CD14-positive monocyte (primary cell): ENCODE measurements around the gene ANKRD2. TPM values are rescaled to one million over a fixed set of nuclear protein-coding genes. Genes with fewer than 3 reads are reported as not detected.

Source experiments
- DNase-seq, 3 donors: peaks; one replicate each; pipeline ENCODE4 v3.0.0-alpha.2; 2011 to 2022
- H2AFZ ChIP-seq: 2 replicates; pipeline ENCODE4 v1.6.0; 2012; ENCODE audit warnings: mild to moderate bottlenecking, low read depth, low read length, inconsistent platforms; ENCODE audit not compliant: insufficient read depth, poor library complexity, severe bottlenecking
- H3K27ac ChIP-seq, 2 donors: 1 replicate in 1 of 2; 2 replicates in 1 of 2; pipeline ENCODE4 v1.5.1; 2012 to 2013; ENCODE audit warnings: low read length in 2 of 2, control low read depth in 1 of 2, inconsistent platforms in 1 of 2, low read depth in 1 of 2, mild to moderate bottlenecking in 1 of 2
- H3K27me3 ChIP-seq, 2 donors: one replicate each; pipeline versions ENCODE4 v1.6.0 to v1.6.1; 2011 to 2013; ENCODE audit warnings: low read length in 2 of 2; ENCODE audit not compliant: control insufficient read depth in 2 of 2, insufficient read depth in 2 of 2
- H3K36me3 ChIP-seq, 2 donors: replicated peaks in 1 of 2; 1 replicate in 1 of 2; 2 replicates in 1 of 2; pipeline versions ENCODE4 v1.5.1 to v1.6.1; 2012 to 2013; ENCODE audit warnings: low read length in 2 of 2, control low read depth in 1 of 2, inconsistent platforms in 1 of 2, mild to moderate bottlenecking in 1 of 2; ENCODE audit not compliant: insufficient read depth in 2 of 2, control insufficient read depth in 1 of 2
- H3K4me1 ChIP-seq, 2 donors: 1 replicate in 1 of 2; 2 replicates in 1 of 2; pipeline versions ENCODE4 v1.5.1 to v1.6.1; 2012 to 2013; ENCODE audit warnings: low read length in 2 of 2, control low read depth in 1 of 2, inconsistent platforms in 1 of 2, mild to moderate bottlenecking in 1 of 2, moderate library complexity in 1 of 2; ENCODE audit not compliant: insufficient read depth in 2 of 2, control insufficient read depth in 1 of 2
- H3K4me2 ChIP-seq: replicated peaks from 2 replicates; pipeline ENCODE3; 2012; ENCODE audit warnings: low read length, moderate library complexity, mild to moderate bottlenecking; ENCODE audit not compliant: poor library complexity, severe bottlenecking; ENCODE audit errors: extremely low read depth
- H3K4me3 ChIP-seq, 3 experiments: fragments of 200-600 bp in 1 of 3; sonication (generic) in 1 of 3; replicated peaks in 1 of 3; 1 replicate in 2 of 3; 2 replicates in 1 of 3; pipeline ENCODE4 v1.5.1; 2011 to 2013; ENCODE audit warnings: low read length in 3 of 3, mild to moderate bottlenecking in 3 of 3, control low read depth in 2 of 3, low read depth in 2 of 3, inconsistent platforms in 1 of 3, moderate library complexity in 1 of 3
- H3K79me2 ChIP-seq: 2 replicates; pipeline ENCODE4 v1.6.0; 2012; ENCODE audit warnings: mild to moderate bottlenecking, control low read depth, inconsistent platforms, low read length, moderate library complexity; ENCODE audit not compliant: insufficient read depth
- H3K9ac ChIP-seq: 2 replicates; pipeline ENCODE4 v1.6.0; 2017; ENCODE audit warnings: low read length, mild to moderate bottlenecking; ENCODE audit not compliant: insufficient read depth, poor library complexity, severe bottlenecking
- H3K9me3 ChIP-seq, 2 donors: replicated peaks in 1 of 2; 1 replicate in 1 of 2; 2 replicates in 1 of 2; pipeline versions ENCODE4 v1.5.1 to v1.6.1; 2012 to 2013; ENCODE audit warnings: low read length in 2 of 2, control low read depth in 1 of 2; ENCODE audit not compliant: control insufficient read depth in 1 of 2, insufficient read depth in 1 of 2
- H4K20me1 ChIP-seq: 2 replicates; pipeline ENCODE4 v1.6.0; 2012; ENCODE audit warnings: mild to moderate bottlenecking, low read length, control low read depth, moderate library complexity; ENCODE audit not compliant: insufficient read depth
- H3K27ac Mint-ChIP-seq, 7 donors: one replicate each; pipeline ENCODE4 v1.8.0; 2020; ENCODE audit warnings: mild to moderate bottlenecking in 7 of 7, mixed read lengths in 7 of 7, moderate library complexity in 6 of 7, inconsistent platforms in 2 of 7
- H3K27me3 Mint-ChIP-seq, 3 donors: one replicate each; pipeline ENCODE4 v1.8.0; 2021 to 2022; ENCODE audit warnings: low read depth in 3 of 3, mild to moderate bottlenecking in 3 of 3, mixed read lengths in 3 of 3, moderate library complexity in 3 of 3, inconsistent platforms in 1 of 3
- H3K36me3 Mint-ChIP-seq, 2 donors: one replicate each; pipeline ENCODE4 v1.8.0; 2020; ENCODE audit warnings: mixed read lengths in 2 of 2, inconsistent platforms in 1 of 2, mild to moderate bottlenecking in 1 of 2
- H3K4me1 Mint-ChIP-seq: one replicate; pipeline ENCODE4 v1.8.0; 2020; ENCODE audit warnings: mild to moderate bottlenecking, mixed read lengths
- H3K4me3 Mint-ChIP-seq, 2 donors: one replicate each; pipeline ENCODE4 v1.8.0; 2020; ENCODE audit warnings: mild to moderate bottlenecking in 2 of 2, mixed read lengths in 2 of 2, moderate library complexity in 1 of 2
- H3K9me3 Mint-ChIP-seq, 7 donors: one replicate each; pipeline ENCODE4 v1.8.0; 2020 to 2022; ENCODE audit warnings: mixed read lengths in 7 of 7, mild to moderate bottlenecking in 6 of 7, moderate library complexity in 6 of 7, inconsistent platforms in 2 of 7
- CTCF ChIP-seq: fragments of 200-600 bp; IDR thresholded peaks from one replicate; pipeline ENCODE4 v1.8.0; 2022; ENCODE audit warnings: antibody characterized with exemption, mild to moderate bottlenecking
- WGBS: methylation state at CpG from one replicate; pipeline ENCODE4 v1.1.5; 2013; ENCODE audit warnings: missing lambda C conversion rate; ENCODE audit not compliant: insufficient coverage; 5-methylcytosine and 5-hydroxymethylcytosine counted together
- intact Hi-C, 2 donors: fragments of 100-400 bp; cut with micrococcal nuclease; formaldehyde crosslinking; loops; one replicate each; pipeline versions ENCODE4 v1.15.0 to v1.15.1; 2023
- polyA minus RNA-seq: library from RNA; depleted of rRNA, polyadenylated mRNA; stranded (reverse); fragments of >200 nt; gene quantifications from 2 replicates; pipeline ENCODE4 v1.2.3, GENCODE V29; 2012
- polyA plus RNA-seq, 3 donors: library from polyadenylated mRNA; depleted of rRNA in 1 of 3; unstranded in 2 of 3; stranded (reverse) in 1 of 3; fragments of 300-500 nt in 2 of 3; fragments of >200 nt in 1 of 3; fragmentation: Illumina TruSeq in 2 of 3; gene quantifications; 1 replicate in 2 of 3; 2 replicates in 1 of 3; pipeline ENCODE4 v1.2.3, GENCODE V29; 2012 to 2021
- total RNA-seq, 12 experiments: library from RNA in 1 of 12; stranded (reverse) in 1 of 12; fragments of 120-200 nt in 1 of 12; gene quantifications; one replicate each; pipeline ENCODE4 v1.2.4 and lab custom pipeline; 2013 to 2026; ENCODE audit warnings: mixed read lengths in 6 of 12, inconsistent platforms in 1 of 12

The ANKRD2 gene
- not detected for total RNA-seq (2013)
- polyA plus RNA-seq (not detected), polyA minus RNA-seq (not detected in 2 replicates), total RNA-seq (lab: John Stamatoyannopoulos, UW) (0 to 0.99 (median 0.33) reads per million in 11 experiments)

- Mint-ChIP-seq H3K4me3 (no peak within 1 kb of the TSS), H3K27me3 (peaks cover 0 to 3% (median under 1%) of the 10 kb centered on the region in 3 donors), H3K4me1 (no peaks in the 10 kb centered on the region), H3K27ac (peak within 1 kb of the TSS in 2 of 7 donors; percentile 26 to 66), H3K9me3 (no peaks in the 10 kb centered on the region), H3K36me3 (peaks cover 27 to 39% of the 10 kb centered on the region in 2 donors)
- no peak within 1 kb of the TSS for H2AFZ ChIP-seq
- H3K4me3 ChIP-seq, result no peak within 1 kb of the TSS
- no peaks in the 10 kb centered on the region for H3K4me1 ChIP-seq
- DNase-seq, result peak; percentile 47 to 65 (median 47)
- peak; percentile 83 for TF ChIP-seq CTCF
- peaks cover 28 to 44% of the 10 kb centered on the region in 2 donors for H3K36me3 ChIP-seq
- H3K4me2 ChIP-seq, result no peak within 1 kb of the TSS
- H3K79me2 ChIP-seq, result no peaks in the 10 kb centered on the region
- H3K9ac ChIP-seq, result no peak within 1 kb of the TSS
- peaks cover 4% of the 10 kb centered on the region for H4K20me1 ChIP-seq
- H3K27ac ChIP-seq, result no peak within 1 kb of the TSS
- WGBS, result 67% methylated on average over 13 of the region's 16 CpGs
- intact Hi-C loops, result loop anchor here in 1 of 2 donors (10.0 kb wide), 2 partner anchors 92 to 162 kb away; partner anchors contain the start of gene ZFYVE27
- no peaks in the 10 kb centered on the region for H3K9me3 ChIP-seq
- no peaks in the 10 kb centered on the region for H3K27me3 ChIP-seq
These were observed at the start of gene ANKRD2 for GRCh38 chr10:97572214-97572989. TSS of gene ANKRD2 (plus strand) at chr10:97572779. CDS start at chr10:97572789, 10 bp downstream.

GRCh38 chr10:97522937-97523336 lies 49.6 kb upstream of the ANKRD2 start:
- Mint-ChIP-seq H3K4me1 (peaks cover 5% of the 10 kb centered on the region), H3K4me3 (no peak overlapping the region), H3K27ac (no peak overlapping the region), H3K27me3 (no peaks in the 10 kb centered on the region), H3K9me3 (peaks cover 0 to 4% (median 0%) of the 10 kb centered on the region in 7 donors), H3K36me3 (peaks cover 4 to 5% of the 10 kb centered on the region in 2 donors)
- Histone ChIP-seq H2AFZ (no peak overlapping the region), H3K9ac (no peak overlapping the region), H3K79me2 (no peaks in the 10 kb centered on the region), H3K36me3 (no peaks in the 10 kb centered on the region), H3K27me3 (no peaks in the 10 kb centered on the region), H3K4me2 (no peak overlapping the region), H3K9me3 (no peaks in the 10 kb centered on the region), H3K27ac (no peak overlapping the region), H3K4me3 (no peak overlapping the region), H3K4me1 (no peaks in the 10 kb centered on the region), H4K20me1 (peaks cover 85% of the 10 kb centered on the region)
- TF ChIP-seq CTCF, result no peak
- WGBS, result 96% methylated on average over 7 of the region's 8 CpGs
- intact Hi-C loops, result no loop called here
- no peak for DNase-seq
